Liver (tissue), 9 donors: ENCODE results near the gene MAP6D1. TPM values are rescaled to one million over a fixed set of nuclear protein-coding genes. Genes with fewer than 3 reads are reported as not detected.

Experiments
- DNase-seq: peaks from one replicate; pipeline ENCODE4 v3.0.0-alpha.2; 2017; ENCODE audit warnings: low spot score
- H3K27ac ChIP-seq, 2 donors: one replicate each; pipeline ENCODE4 v1.7.0; 2013; ENCODE audit warnings: inconsistent platforms in 2 of 2, low read length in 2 of 2, control low read depth in 1 of 2, low read depth in 1 of 2, mild to moderate bottlenecking in 1 of 2
- H3K27me3 ChIP-seq, 4 donors: one replicate each; pipeline versions ENCODE4 v1.6.1 to v1.7.0; 2013; ENCODE audit warnings: low read length in 3 of 4, inconsistent platforms in 1 of 4, mild to moderate bottlenecking in 1 of 4, moderate library complexity in 1 of 4; ENCODE audit not compliant: control insufficient read depth in 4 of 4, insufficient read depth in 4 of 4
- H3K36me3 ChIP-seq, 4 donors: one replicate each; pipeline versions ENCODE4 v1.6.1 to v1.7.0; 2013; ENCODE audit warnings: low read length in 3 of 4, mild to moderate bottlenecking in 3 of 4, low read depth in 1 of 4, moderate library complexity in 1 of 4; ENCODE audit not compliant: control insufficient read depth in 4 of 4, insufficient read depth in 3 of 4
- H3K4me1 ChIP-seq, 4 donors: one replicate each; pipeline versions ENCODE4 v1.6.1 to v1.7.0; 2013; ENCODE audit warnings: low read length in 3 of 4, mild to moderate bottlenecking in 3 of 4, moderate library complexity in 1 of 4; ENCODE audit not compliant: control insufficient read depth in 4 of 4, insufficient read depth in 4 of 4
- H3K4me3 ChIP-seq, 3 donors: one replicate each; pipeline versions ENCODE4 v1.6.1 to v1.7.0; 2013; ENCODE audit warnings: low read length in 3 of 3, control low read depth in 1 of 3, low read depth in 1 of 3, mild to moderate bottlenecking in 1 of 3
- H3K9ac ChIP-seq, 2 donors: one replicate each; pipeline ENCODE4 v1.7.0; 2013; ENCODE audit warnings: low read length in 2 of 2, mild to moderate bottlenecking in 2 of 2, moderate library complexity in 2 of 2, control low read depth in 1 of 2, low read depth in 1 of 2
- H3K9me3 ChIP-seq, 4 donors: one replicate each; pipeline versions ENCODE4 v1.6.1 to v1.7.0; 2013; ENCODE audit warnings: low read length in 3 of 4; ENCODE audit not compliant: control insufficient read depth in 4 of 4
- FOXA2 ChIP-seq: IDR thresholded peaks from 2 replicates; pipeline ENCODE4 v1.6.1; 2016; ENCODE audit warnings: antibody characterized with exemption
- HNF4G ChIP-seq: IDR thresholded peaks from 2 replicates; pipeline ENCODE4 v1.6.1; 2016; ENCODE audit warnings: antibody characterized with exemption
- NR2F2 ChIP-seq: IDR thresholded peaks from 2 replicates; pipeline ENCODE4 v1.6.1; 2016; ENCODE audit warnings: antibody characterized with exemption
- RXRA ChIP-seq, 2 donors: IDR thresholded peaks; 2 replicates each; pipeline ENCODE4 v1.6.1; 2017 to 2018; ENCODE audit warnings: antibody characterized with exemption in 2 of 2, mild to moderate bottlenecking in 1 of 2
- YY1 ChIP-seq: IDR thresholded peaks from 2 replicates; pipeline ENCODE4 v1.6.1; 2016; ENCODE audit warnings: antibody characterized with exemption, mild to moderate bottlenecking
- WGBS: extraction: QIAGEN DNeasy Blood & Tissue Kit; methylation state at CpG from one replicate; pipeline ENCODE4 v1.1.7; 2013; 5-methylcytosine and 5-hydroxymethylcytosine counted together
- polyA plus RNA-seq, 2 donors: library from polyadenylated mRNA; stranded (reverse) in 1 of 2; unstranded in 1 of 2; fragments of 200-250 nt in 1 of 2; fragments of >200 nt in 1 of 2; fragmentation: Nextera tagmentation in 1 of 2; extraction: Ambion mirVana in 1 of 2; gene quantifications; one replicate each; pipeline versions ENCODE4 v1.2.1 to v1.2.3, GENCODE V29; 2013 to 2015
- total RNA-seq, 2 donors: library from RNA; depleted of rRNA; stranded (reverse); fragments of >200 nt; gene quantifications; one replicate each; pipeline ENCODE4 v1.2.3, GENCODE V29; 2014
- TF ChIP-seq, protein P1 (sequence below): IDR thresholded peaks from 2 replicates; pipeline ENCODE4 v1.6.1; 2016; ENCODE audit warnings: antibody characterized with exemption
- TF ChIP-seq, protein P2 (sequence below): fragments of 150-350 bp; IDR thresholded peaks from 2 replicates; pipeline ENCODE4 v1.5.1; 2017; ENCODE audit warnings: improper control_type of control experiment, low read depth, low read length; ENCODE audit not compliant: missing input control
- TF ChIP-seq, protein P3 (sequence below): IDR thresholded peaks from 2 replicates; pipeline ENCODE4 v1.6.1; 2016; ENCODE audit warnings: antibody characterized with exemption
- donor health status: healthy.
- donor health status: healthy.
- donor health status: healthy.
- donor health status: healthy.
- donor health status: healthy.

The MAP6D1 gene
- total and polyA plus RNA-seq, 4 donors, result 0.06 to 0.33 (median 0.19) TPM; not detected in 1

DNA sequence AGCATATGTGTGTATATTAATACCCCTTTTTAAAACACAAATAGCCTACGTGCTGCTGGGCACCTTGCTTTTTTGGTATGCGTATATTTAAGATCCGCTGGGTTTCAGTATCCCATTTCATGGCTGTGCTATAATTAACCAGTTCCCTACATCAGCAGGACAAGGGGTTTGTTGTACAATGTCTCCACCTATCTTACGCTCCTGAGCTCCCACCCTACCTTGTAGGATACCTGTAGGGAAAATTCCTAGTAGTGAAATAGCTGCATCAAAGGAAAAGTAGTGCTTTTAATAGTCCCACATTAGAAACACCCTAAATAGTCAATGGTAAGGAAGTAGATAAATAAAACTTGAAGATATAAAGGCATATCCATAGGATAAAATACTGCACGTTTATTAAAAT is 1.4 kb downstream of the MAP6D1 start (continued):
- TF ChIP-seq, protein P1, sequence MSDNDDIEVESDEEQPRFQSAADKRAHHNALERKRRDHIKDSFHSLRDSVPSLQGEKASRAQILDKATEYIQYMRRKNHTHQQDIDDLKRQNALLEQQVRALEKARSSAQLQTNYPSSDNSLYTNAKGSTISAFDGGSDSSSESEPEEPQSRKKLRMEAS, result no peak

DNA sequence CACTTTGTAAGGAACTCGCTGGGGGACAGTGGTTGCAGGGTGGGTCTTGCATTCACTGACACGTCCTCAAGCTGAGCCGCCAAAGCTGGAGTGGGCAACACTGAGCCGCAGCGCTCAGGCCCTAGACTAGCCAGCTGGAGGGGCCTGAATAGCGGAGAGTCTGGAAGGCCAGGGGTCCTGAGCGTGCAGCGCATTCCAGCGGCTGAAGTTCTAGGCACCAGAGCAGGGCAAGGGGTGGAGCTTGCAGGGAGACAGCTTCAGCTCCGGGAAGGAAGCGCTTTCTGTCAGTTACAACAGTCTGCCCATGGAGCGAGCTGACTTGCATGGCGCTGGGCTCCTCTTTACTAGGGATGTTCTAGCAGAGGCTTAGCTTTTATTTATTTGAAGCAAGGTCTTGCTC is 2.7 kb downstream of the MAP6D1 start:
- Histone ChIP-seq H3K9me3 (no peaks in the 10 kb centered on the region), H3K4me3 (no peak overlapping the region), H3K36me3 (no peaks in the 10 kb centered on the region), H3K27me3 (no peaks in the 10 kb centered on the region), H3K4me1 (peaks cover 0 to 16% (median 9%) of the 10 kb centered on the region in 4 donors), H3K9ac (no peak overlapping the region), H3K27ac (no peak overlapping the region)
- DNase-seq, result no peak
- WGBS, result 90% methylated on average over 13 of the region's 13 CpGs
- TF ChIP-seq YY1 (no peak), FOXA2 (no peak)

GRCh38 chr3:183819831-183820230 is 5.5 kb downstream of the MAP6D1 start:
- no peak for DNase-seq
- Histone ChIP-seq H3K9ac (no peak overlapping the region), H3K4me1 (peaks cover 0 to 4% (median 3%) of the 10 kb centered on the region in 4 donors), H3K27ac (no peak overlapping the region), H3K27me3 (no peaks in the 10 kb centered on the region), H3K9me3 (no peaks in the 10 kb centered on the region), H3K36me3 (peaks cover 0 to 6% (median 0%) of the 10 kb centered on the region in 4 donors), H3K4me3 (no peak overlapping the region)
- 95% methylated on average over 6 of the region's 6 CpGs for WGBS
- TF ChIP-seq, protein P2, sequence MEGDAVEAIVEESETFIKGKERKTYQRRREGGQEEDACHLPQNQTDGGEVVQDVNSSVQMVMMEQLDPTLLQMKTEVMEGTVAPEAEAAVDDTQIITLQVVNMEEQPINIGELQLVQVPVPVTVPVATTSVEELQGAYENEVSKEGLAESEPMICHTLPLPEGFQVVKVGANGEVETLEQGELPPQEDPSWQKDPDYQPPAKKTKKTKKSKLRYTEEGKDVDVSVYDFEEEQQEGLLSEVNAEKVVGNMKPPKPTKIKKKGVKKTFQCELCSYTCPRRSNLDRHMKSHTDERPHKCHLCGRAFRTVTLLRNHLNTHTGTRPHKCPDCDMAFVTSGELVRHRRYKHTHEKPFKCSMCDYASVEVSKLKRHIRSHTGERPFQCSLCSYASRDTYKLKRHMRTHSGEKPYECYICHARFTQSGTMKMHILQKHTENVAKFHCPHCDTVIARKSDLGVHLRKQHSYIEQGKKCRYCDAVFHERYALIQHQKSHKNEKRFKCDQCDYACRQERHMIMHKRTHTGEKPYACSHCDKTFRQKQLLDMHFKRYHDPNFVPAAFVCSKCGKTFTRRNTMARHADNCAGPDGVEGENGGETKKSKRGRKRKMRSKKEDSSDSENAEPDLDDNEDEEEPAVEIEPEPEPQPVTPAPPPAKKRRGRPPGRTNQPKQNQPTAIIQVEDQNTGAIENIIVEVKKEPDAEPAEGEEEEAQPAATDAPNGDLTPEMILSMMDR, result no peak
- TF ChIP-seq NR2F2 (no peak), RXRA (IDR thresholded peaks at IDR 0.05) (no peak)

GRCh38 chr3:183818706-183819624 is 6.4 kb downstream of the MAP6D1 start:
- DNase-seq, result no peak
- no peak for TF ChIP-seq RXRA (IDR thresholded peaks at IDR 0.05)
- TF ChIP-seq NR2F2, result no peak
- TF ChIP-seq, protein P3, sequence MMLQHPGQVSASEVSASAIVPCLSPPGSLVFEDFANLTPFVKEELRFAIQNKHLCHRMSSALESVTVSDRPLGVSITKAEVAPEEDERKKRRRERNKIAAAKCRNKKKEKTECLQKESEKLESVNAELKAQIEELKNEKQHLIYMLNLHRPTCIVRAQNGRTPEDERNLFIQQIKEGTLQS, result no peak
- TF ChIP-seq HNF4G, result no peak
- WGBS, result 94% methylated on average over 25 of the region's 25 CpGs
- H3K27me3 ChIP-seq, result no peaks in the 10 kb centered on the region
- H3K9ac ChIP-seq, result no peak overlapping the region
- peaks cover 0 to 6% (median 0%) of the 10 kb centered on the region in 4 donors for H3K36me3 ChIP-seq
- H3K4me1 ChIP-seq, result no peaks in the 10 kb centered on the region
- H3K27ac ChIP-seq, result no peak overlapping the region
- H3K4me3 ChIP-seq, result no peak overlapping the region
- no peaks in the 10 kb centered on the region for H3K9me3 ChIP-seq
